ENCODE data around the gene TUBB3.
"Not testable (repeated sequence)": the region's sequence is repeated elsewhere in the genome, so short reads cannot be mapped to it uniquely, and the experiment has no call there.

The TUBB3 gene

GRCh38 chr16:89964201-89964600 lies 41.1 kb downstream of the TUBB3 start:
- FAIRE-seq (no peak), DNase-seq (ENCODE audit: low spot score) (no peak)

- DNase-seq (ENCODE audit: low spot score) (no peak), FAIRE-seq (no peak)
Measured at GRCh38 chr16:89965447-89966225, 42.5 kb downstream of the TUBB3 start.

GRCh38 chr16:89966756-89967155 lies 43.6 kb downstream of the TUBB3 start:
- FAIRE-seq (no peak), DNase-seq (ENCODE audit: low spot score) (no peak)

- FAIRE-seq; DNase-seq (ENCODE audit: low spot score): not testable (repeated sequence)
Measured at GRCh38 chr16:89967436-89967835, 44.3 kb downstream of the TUBB3 start.

GRCh38 chr16:89968074-89968473 lies 44.9 kb downstream of the TUBB3 start:
- not testable (repeated sequence) for DNase-seq (ENCODE audit: low spot score); FAIRE-seq

- DNase-seq (ENCODE audit: low spot score) (no peak), FAIRE-seq (no peak)
Measured at GRCh38 chr16:89969741-89970410, 46.7 kb downstream of the TUBB3 start.

- no peak for DNase-seq (ENCODE audit: low spot score)
- FAIRE-seq: no peak
Measured at GRCh38 chr16:89971495-89972243, 48.5 kb downstream of the TUBB3 start.

- DNase-seq (ENCODE audit: low spot score): peak; percentile 74
- no peak for FAIRE-seq
Measured at GRCh38 chr16:89972244-89973234, 49.4 kb downstream of the TUBB3 start.

GRCh38 chr16:89973235-89973634 lies 50.1 kb downstream of the TUBB3 start:
- no peak for DNase-seq (ENCODE audit: low spot score)
- FAIRE-seq: no peak

GRCh38 chr16:89973654-89974335 lies 50.7 kb downstream of the TUBB3 start:
- DNase-seq (ENCODE audit: low spot score) (peak; percentile 5), FAIRE-seq (no peak)

- DNase-seq (ENCODE audit: low spot score) (no peak), FAIRE-seq (no peak)
Measured at GRCh38 chr16:89974870-89975269, 51.7 kb downstream of the TUBB3 start.

GRCh38 chr16:89981414-89981813 lies 58.3 kb downstream of the TUBB3 start:
- DNase-seq (ENCODE audit: low spot score) (no peak), FAIRE-seq (no peak)

- no peak for DNase-seq (ENCODE audit: low spot score)
- FAIRE-seq: no peak
Measured at GRCh38 chr16:89982318-89982717, 59.2 kb downstream of the TUBB3 start.

GRCh38 chr16:89983536-89983935 lies 60.4 kb downstream of the TUBB3 start:
- DNase-seq (ENCODE audit: low spot score) (no peak), FAIRE-seq (no peak)

- no peak for FAIRE-seq
Measured at GRCh38 chr16:89984216-89984615, 61.1 kb downstream of the TUBB3 start.

GRCh38 chr16:89985219-89985618 lies 62.1 kb downstream of the TUBB3 start:
- FAIRE-seq: no peak

More at GRCh38 chr16:89984216-89984615, 61.1 kb downstream of the TUBB3 start:
- DNase-seq (ENCODE audit: low spot score): no peak

More at GRCh38 chr16:89985219-89985618, 62.1 kb downstream of the TUBB3 start:
- DNase-seq (ENCODE audit: low spot score): no peak

Data from RCC 7860 (cell line).